Suprapubic skin (tissue), 4 donors: ENCODE results near the gene ADAM8. TPM values are rescaled to one million over a fixed set of nuclear protein-coding genes. Genes with fewer than 3 reads are reported as not detected.

Experiments
- DNase-seq, 2 donors: peaks; one replicate each; pipeline ENCODE4 v3.0.0-alpha.2; 2019; ENCODE audit warnings: low spot score in 2 of 2
- H3K27ac ChIP-seq: fragments of 200-600 bp; sonication (generic); one replicate; pipeline ENCODE4 v1.5.1; 2019
- H3K27me3 ChIP-seq: fragments of 200-600 bp; sonication (generic); one replicate; pipeline ENCODE4 v1.5.1; 2019
- H3K36me3 ChIP-seq: fragments of 200-600 bp; sonication (generic); one replicate; pipeline ENCODE4 v1.5.1; 2019
- H3K4me1 ChIP-seq: fragments of 200-600 bp; sonication (generic); one replicate; pipeline ENCODE4 v1.5.1; 2019
- H3K4me3 ChIP-seq: fragments of 200-600 bp; sonication (generic); one replicate; pipeline ENCODE4 v1.5.1; 2019; ENCODE audit warnings: mild to moderate bottlenecking
- H3K9me3 ChIP-seq: fragments of 200-600 bp; sonication (generic); one replicate; pipeline ENCODE4 v1.5.1; 2019
- CTCF ChIP-seq, 2 donors: fragments of 200-600 bp in 1 of 2; fragments of 450-650 bp in 1 of 2; sonication (generic) in 1 of 2; IDR thresholded peaks; one replicate each; pipeline ENCODE4 v1.5.1; 2016 to 2019; ENCODE audit warnings: antibody characterized with exemption in 2 of 2, mild to moderate bottlenecking in 1 of 2, moderate library complexity in 1 of 2
- EP300 ChIP-seq: sonication (generic); formaldehyde crosslinking; IDR thresholded peaks from one replicate; pipeline ENCODE4 v1.6.1; 2017; ENCODE audit warnings: antibody characterized with exemption
- POLR2A ChIP-seq, 2 donors: fragments of 450-650 bp; IDR thresholded peaks; one replicate each; pipeline ENCODE4 v1.6.1; 2017; ENCODE audit warnings: antibody characterized with exemption in 2 of 2, mild to moderate bottlenecking in 2 of 2, moderate library complexity in 2 of 2
- POLR2AphosphoS5 ChIP-seq, 3 donors: sonication (generic); formaldehyde crosslinking; IDR thresholded peaks; one replicate each; pipeline ENCODE4 v1.6.1; 2017; ENCODE audit warnings: antibody characterized with exemption in 3 of 3
- WGBS: methylation state at CpG from one replicate; pipeline ENCODE4 v1.1.5; 2018; 5-methylcytosine and 5-hydroxymethylcytosine counted together
- total RNA-seq, 4 donors: library from RNA; depleted of rRNA; stranded (reverse); fragments of >200 nt; gene quantifications; one replicate each; pipeline ENCODE4 v1.1.0, GENCODE V29; 2016

Gene ADAM8
- total RNA-seq, 4 donors from 2014 or later, result 3.0 to 18.4 (median 4.1) TPM

- peaks cover 16% of the 10 kb centered on the region for H3K27me3 ChIP-seq
- H3K4me1 ChIP-seq, result peaks cover 49% of the 10 kb centered on the region
- TF ChIP-seq CTCF (IDR thresholded peaks at IDR 0.05) (no peak), POLR2A (IDR thresholded peaks at IDR 0.05) (no peak), EP300 (no peak), POLR2AphosphoS5 (IDR thresholded peaks at IDR 0.05) (no peak)
- H3K9me3 ChIP-seq, result no peaks in the 10 kb centered on the region
- peaks cover 42% of the 10 kb centered on the region for H3K36me3 ChIP-seq
- H3K27ac ChIP-seq, result peak overlapping the region; percentile 34
- WGBS, result 81% methylated on average over 12 of the region's 12 CpGs
- DNase-seq, result peak in 1 of 2 donors; percentile 64
- no peak overlapping the region for H3K4me3 ChIP-seq
These were observed 1.4 kb upstream of the ADAM8 start for GRCh38 chr10:133277993-133278576.

GRCh38 chr10:133277277-133277992, 767 bp upstream of the ADAM8 start:
- DNase-seq, result peak in 1 of 2 donors; percentile 63
- H3K36me3 ChIP-seq, result peaks cover 35% of the 10 kb centered on the region
- 63% methylated on average over 7 of the region's 25 CpGs for WGBS
- peaks cover 49% of the 10 kb centered on the region for H3K4me1 ChIP-seq
- peaks cover 16% of the 10 kb centered on the region for H3K27me3 ChIP-seq
- no peak overlapping the region for H3K4me3 ChIP-seq
- no peak for TF ChIP-seq POLR2A (IDR thresholded peaks at IDR 0.05)
- no peak for TF ChIP-seq EP300
- TF ChIP-seq POLR2AphosphoS5 (IDR thresholded peaks at IDR 0.05), result no peak
- no peak for TF ChIP-seq CTCF (IDR thresholded peaks at IDR 0.05)
- no peaks in the 10 kb centered on the region for H3K9me3 ChIP-seq
- H3K27ac ChIP-seq, result no peak overlapping the region

- peaks cover 49% of the 10 kb centered on the region for H3K4me1 ChIP-seq
- H3K9me3 ChIP-seq, result no peaks in the 10 kb centered on the region
- H3K4me3 ChIP-seq, result peak overlapping the region; percentile 39
- H3K27me3 ChIP-seq, result peaks cover 16% of the 10 kb centered on the region
- TF ChIP-seq CTCF (IDR thresholded peaks at IDR 0.05) (no peak), EP300 (no peak), POLR2AphosphoS5 (IDR thresholded peaks at IDR 0.05) (no peak), POLR2A (IDR thresholded peaks at IDR 0.05) (no peak)
- peaks cover 21% of the 10 kb centered on the region for H3K36me3 ChIP-seq
- H3K27ac ChIP-seq, result no peak overlapping the region
- DNase-seq, result no peak
- 24% methylated on average over 4 of the region's 6 CpGs for WGBS
These were observed 601 bp downstream of the ADAM8 start for GRCh38 chr10:133276100-133276434.

GRCh38 chr10:133275684-133276092, 980 bp downstream of the ADAM8 start:
- no peak for DNase-seq

More at GRCh38 chr10:133275684-133276092, 980 bp downstream of the ADAM8 start:
- WGBS, result 65% methylated on average over 5 of the region's 12 CpGs
- Histone ChIP-seq H3K36me3 (peaks cover 20% of the 10 kb centered on the region), H3K9me3 (no peaks in the 10 kb centered on the region), H3K27me3 (peaks cover 16% of the 10 kb centered on the region), H3K4me1 (peaks cover 49% of the 10 kb centered on the region), H3K4me3 (peak overlapping the region; percentile 39), H3K27ac (no peak overlapping the region)
- no peak for TF ChIP-seq CTCF (IDR thresholded peaks at IDR 0.05)
- no peak for TF ChIP-seq POLR2AphosphoS5 (IDR thresholded peaks at IDR 0.05)
- TF ChIP-seq POLR2A (IDR thresholded peaks at IDR 0.05), result no peak
- TF ChIP-seq EP300, result no peak
